GM10266 (cell line): Measurements from ENCODE around the gene CD151.

Source experiments
- DNase-seq: peaks from one replicate; pipeline ENCODE4 v3.0.0; 2012; ENCODE audit errors: extremely low spot score
- TF ChIP-seq, protein P1 (sequence below): IDR thresholded peaks from 2 replicates; pipeline ENCODE4 v1.5.1; 2012; ENCODE audit warnings: mild to moderate bottlenecking, low read depth; ENCODE audit not compliant: control insufficient read depth, insufficient read depth; ENCODE audit errors: missing control alignments

Gene CD151

DNA sequence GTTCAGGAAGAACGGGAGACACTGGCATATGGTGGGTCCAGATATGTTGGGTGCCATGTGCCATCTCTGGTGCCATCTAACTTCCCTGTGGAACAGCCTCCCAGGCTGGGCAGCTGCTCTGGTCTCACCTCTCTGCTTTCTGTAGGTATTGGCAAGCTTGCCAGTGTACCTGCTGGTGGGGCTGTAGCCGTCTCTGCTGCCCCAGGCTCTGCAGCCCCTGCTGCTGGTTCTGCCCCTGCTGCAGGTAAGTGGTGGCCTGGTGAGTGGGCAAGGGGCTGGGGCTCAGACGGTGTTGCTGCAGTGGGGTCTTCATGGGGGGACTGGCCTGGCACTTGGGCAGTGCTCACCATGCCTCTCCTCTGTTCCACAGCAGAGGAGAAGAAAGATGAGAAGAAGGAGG is 20.4 kb upstream of the CD151 start:
- TF ChIP-seq, protein P1, sequence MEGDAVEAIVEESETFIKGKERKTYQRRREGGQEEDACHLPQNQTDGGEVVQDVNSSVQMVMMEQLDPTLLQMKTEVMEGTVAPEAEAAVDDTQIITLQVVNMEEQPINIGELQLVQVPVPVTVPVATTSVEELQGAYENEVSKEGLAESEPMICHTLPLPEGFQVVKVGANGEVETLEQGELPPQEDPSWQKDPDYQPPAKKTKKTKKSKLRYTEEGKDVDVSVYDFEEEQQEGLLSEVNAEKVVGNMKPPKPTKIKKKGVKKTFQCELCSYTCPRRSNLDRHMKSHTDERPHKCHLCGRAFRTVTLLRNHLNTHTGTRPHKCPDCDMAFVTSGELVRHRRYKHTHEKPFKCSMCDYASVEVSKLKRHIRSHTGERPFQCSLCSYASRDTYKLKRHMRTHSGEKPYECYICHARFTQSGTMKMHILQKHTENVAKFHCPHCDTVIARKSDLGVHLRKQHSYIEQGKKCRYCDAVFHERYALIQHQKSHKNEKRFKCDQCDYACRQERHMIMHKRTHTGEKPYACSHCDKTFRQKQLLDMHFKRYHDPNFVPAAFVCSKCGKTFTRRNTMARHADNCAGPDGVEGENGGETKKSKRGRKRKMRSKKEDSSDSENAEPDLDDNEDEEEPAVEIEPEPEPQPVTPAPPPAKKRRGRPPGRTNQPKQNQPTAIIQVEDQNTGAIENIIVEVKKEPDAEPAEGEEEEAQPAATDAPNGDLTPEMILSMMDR, result no peak
- no peak for DNase-seq

DNA sequence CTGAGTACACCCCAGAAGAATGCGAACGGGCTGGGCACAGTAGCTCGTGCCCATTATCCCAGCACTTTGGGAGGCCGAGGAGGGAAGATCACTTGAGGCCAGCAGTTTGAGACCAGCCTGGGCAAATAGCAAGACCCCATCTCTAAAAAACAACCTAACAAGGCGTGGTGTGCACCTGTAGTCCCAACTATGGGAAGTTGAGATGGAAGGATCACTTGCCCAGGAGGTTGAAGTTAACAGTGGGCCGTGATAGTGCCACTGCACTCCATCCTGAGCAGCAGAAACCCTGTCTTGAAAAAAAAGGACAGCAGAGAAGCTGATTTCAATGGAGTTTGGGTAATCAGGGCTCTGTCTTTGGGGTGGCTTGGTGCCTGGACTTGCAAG is 19.7 kb upstream of the CD151 start:
- TF ChIP-seq, protein P1, result no peak
- no peak for DNase-seq

DNA sequence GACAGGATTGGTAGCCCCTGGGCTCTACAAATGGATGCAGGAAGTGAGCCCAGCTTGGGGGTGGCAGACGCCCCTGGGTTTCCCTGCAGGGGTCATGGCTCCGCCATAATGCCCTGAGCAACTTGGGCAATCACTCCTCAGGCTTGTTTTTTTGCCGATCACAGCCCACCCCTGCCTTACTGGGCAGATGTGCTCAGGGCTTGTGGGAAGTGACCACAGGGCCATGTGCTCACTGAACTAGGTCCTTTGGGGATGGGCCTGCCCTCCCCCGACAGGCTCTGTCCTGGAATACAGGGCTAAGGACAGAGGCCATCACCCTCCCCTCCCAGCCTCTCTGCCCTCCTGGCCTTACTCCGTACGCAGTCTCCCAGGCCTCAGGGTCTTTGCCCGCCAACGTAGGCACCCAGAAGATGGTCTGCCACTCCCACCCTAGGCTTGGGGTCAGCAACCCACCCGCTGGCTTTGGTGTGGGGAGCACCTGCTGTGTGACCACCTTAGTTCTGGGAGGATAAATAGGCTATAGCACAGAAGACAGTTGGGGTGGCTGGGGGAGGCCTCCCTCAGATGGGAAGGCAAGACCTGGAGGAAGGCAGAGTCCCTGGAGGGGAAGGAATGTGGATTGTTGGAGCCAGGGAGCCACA is 19.2 kb upstream of the CD151 start:
- DNase-seq, result no peak
- TF ChIP-seq, protein P1, result no peak

DNA sequence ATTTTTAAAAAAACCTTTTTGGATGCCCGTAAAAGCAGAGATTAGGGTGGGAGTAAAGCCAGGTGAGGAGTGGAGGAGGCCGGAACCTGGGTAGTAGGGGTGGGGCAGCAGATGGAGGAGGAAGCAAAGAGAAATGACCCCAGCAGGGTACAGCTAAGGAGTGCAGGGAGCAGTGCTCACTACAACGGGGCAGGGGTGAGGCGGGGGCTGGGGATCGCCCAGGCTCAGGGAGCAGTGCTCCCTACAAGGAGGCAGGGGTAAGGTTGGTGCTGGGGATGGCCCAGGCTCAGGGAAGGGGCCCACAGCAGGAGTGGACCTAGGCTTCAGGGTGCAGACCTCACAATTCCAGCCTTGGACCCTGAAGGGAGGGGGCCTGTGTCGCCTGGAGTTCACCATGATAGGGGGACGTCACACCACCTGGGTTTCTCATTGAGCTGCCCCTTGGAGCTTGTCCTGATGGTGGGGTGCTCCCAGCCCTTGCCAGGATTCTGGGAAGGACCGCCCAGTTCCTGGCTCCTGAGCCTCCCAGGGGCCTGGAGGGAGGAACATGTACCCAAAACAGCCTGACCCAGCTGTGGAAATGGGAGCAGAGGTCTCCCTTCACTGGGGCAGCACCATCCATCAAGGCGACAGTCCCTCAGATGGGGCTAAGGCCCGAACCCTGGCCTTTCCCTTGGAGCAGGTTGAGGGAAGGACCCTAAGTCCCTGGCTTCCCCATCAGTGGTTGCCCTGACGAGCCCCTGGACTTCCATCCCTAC is 16.9 kb upstream of the CD151 start:
- TF ChIP-seq, protein P1, result no peak
- DNase-seq, result no peak

DNA sequence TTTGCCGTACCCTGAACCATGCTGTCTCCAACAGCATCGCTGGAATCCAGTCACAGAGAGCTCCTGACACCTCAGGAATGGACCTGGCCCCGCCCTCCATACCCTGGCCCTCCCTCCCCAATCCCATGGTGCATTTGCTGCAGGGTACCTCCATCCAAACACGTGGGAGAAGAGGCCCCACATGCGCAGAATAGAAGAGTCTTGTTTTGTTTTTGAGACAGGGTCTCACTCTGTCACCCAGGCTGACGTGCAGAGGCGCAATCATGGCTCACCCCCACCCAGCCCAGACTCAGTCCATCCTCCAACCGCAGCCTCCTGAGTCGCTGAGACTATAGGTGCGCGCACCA is 16.3 kb upstream of the CD151 start:
- TF ChIP-seq, protein P1, result no peak
- DNase-seq, result no peak

DNA sequence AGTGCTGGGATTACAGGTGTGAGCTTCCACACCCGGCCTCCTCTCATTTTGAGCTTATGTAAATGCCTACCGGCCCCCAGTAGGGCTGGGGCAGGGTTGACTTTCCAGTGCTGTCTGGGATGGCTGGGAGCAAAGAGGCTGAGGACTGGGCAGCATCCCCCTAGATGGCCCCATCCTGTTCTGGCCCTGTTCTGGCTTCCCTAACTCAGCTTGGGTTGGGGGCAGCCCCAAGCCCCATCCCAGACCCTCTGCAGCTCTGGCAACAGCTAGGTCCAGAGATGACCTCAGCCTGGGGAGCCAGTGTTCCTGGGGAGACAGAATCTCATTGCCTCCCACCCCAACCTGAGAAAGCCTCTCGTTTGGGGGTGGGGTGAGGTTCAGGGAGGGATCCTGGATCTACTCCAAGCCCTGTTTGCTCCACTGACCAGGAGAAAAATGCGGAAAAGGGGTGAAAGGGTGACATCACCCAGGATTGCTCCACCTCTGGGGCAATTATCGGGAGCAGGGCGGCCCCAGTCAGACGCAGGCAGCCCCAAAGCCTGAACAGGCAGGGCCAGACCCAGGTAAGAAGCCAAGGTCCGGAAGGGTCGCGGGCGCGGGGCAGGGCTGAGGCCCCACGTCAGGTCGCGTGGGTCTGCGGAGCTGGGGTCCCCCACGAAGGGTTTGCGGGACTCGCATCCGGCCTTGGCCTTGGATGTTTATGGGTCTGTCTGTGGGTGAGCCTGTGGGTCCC is 14.2 kb upstream of the CD151 start, which contains the start of gene PNPLA2:
PNPLA2 (plus strand) TSS at position 519 of the 733 bp plus-strand sequence. CDS start 805 bp downstream, outside the sequence.
- TF ChIP-seq, protein P1, result no peak

More for the DNA sequence above, 14.2 kb upstream of the CD151 start, which contains the start of gene PNPLA2:
- DNase-seq, result no peak
